Right lung (tissue), 5 donors: ENCODE measurements around the gene DCAF4. TPM values are rescaled to one million over a fixed set of nuclear protein-coding genes. Genes with fewer than 3 reads are reported as not detected.
A peak's percentile ranks its signal among the peaks of the same experiment; 100 is the strongest.

Experiments
- DNase-seq, 2 donors: peaks; one replicate each; pipeline ENCODE4 v3.0.0-alpha.2; 2013
- polyA plus RNA-seq, 5 donors: library from polyadenylated mRNA; unstranded; fragments of 120-200 nt; gene quantifications; one replicate each; pipeline versions ENCODE4 v1.2.1 to v1.2.3, GENCODE V29; 2013; ENCODE audit warnings: inconsistent platforms in 1 of 5, low replicate concordance in 1 of 5; ENCODE audit not compliant: insufficient read length in 5 of 5, insufficient read depth in 1 of 5

Gene DCAF4
- polyA plus RNA-seq, 5 donors = 17.0 to 27.0 (median 17.6) TPM

DNA sequence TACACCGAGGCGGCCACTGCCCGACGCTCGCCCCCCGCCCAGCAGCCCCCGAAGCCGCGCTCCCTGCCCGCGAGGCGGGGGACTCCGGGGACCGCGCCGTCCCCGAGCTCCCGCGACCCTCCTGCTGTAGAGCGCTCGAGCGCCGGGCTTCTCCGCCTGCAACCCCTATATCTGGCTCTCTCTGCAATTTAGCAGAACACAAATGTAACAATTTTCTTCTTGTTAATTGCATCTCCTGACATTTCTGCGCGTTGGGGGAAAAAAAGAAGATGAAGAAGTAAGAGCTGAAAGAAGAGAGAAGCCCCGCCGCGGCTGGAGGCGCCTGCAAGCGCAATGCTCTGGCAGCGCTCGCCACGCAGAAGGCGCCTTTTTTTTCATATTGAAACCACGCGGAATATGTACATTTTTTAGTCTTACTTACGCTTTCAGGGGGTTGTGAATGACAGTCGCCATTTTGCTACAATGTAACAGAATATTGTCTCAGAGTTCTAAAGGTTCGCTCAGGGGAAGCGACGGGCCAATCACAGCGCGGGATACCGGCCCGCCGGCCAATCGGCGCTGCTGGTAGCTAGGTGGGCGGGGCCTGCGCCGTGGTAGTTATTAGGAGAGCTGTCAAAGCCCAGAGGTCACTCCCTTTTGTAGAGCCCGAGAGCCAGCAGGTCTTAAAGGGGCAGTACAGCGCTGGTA lies 32.5 kb upstream of the DCAF4 start, which contains the start of gene DPF3:
TSS of gene DPF3 (minus strand) at position 466 of the 687 bp plus-strand sequence. CDS start at position 453, 13 bp downstream.
- peak; percentile 87 to 91 for DNase-seq

DNA sequence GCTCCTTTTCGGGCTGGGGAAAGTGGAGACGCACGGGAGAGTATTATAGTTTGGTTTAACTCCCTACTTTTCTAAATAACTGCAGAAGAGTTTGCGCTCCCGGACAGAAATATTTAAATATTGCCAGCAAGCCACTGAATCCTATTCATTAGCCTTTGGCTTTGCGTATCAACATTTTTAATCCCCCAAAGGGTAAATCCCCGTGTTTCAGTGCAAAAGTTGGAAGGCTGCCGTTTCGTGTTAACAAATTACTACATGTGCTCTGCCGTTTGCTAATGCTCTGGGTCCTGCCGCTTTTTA lies 32.0 kb upstream of the DCAF4 start:
- no peak for DNase-seq

- DNase-seq = no peak
Measured at GRCh38 chr14:72894623-72895378, 31.5 kb upstream of the DCAF4 start.

- no peak for DNase-seq
Measured at GRCh38 chr14:72898448-72898847, 27.8 kb upstream of the DCAF4 start.

- no peak for DNase-seq
Measured at GRCh38 chr14:72901361-72901760, 24.9 kb upstream of the DCAF4 start.

GRCh38 chr14:72902801-72903530 lies 23.3 kb upstream of the DCAF4 start:
- DNase-seq = no peak

GRCh38 chr14:72903716-72904115 lies 22.5 kb upstream of the DCAF4 start:
- no peak for DNase-seq

- DNase-seq = no peak
Measured at GRCh38 chr14:72904218-72904617, 22.0 kb upstream of the DCAF4 start.

- DNase-seq = peak; percentile 66 to 79
Measured at GRCh38 chr14:72904840-72905561, 21.3 kb upstream of the DCAF4 start.

DNA sequence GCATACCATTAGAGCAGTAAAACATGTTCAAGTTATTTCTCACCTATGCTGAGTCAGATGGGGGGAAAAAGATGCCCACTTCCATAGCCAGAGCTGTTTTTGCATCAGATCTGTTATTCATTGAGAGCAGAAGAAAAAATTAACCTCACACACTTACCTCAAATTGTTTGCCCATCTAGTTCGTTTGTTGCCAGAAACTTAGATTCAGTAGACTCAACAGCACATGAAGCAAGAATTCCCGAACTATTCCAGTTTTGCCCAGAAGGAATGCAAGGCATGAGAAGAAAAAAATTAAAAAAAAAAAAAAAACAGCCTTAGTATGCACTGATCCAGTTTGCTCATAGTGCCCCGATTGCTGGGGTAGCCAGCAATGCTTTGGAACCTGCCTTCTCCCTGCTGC lies 19.9 kb upstream of the DCAF4 start:
- no peak for DNase-seq

GRCh38 chr14:72906879-72907278 lies 19.4 kb upstream of the DCAF4 start:
- DNase-seq = no peak

DNA sequence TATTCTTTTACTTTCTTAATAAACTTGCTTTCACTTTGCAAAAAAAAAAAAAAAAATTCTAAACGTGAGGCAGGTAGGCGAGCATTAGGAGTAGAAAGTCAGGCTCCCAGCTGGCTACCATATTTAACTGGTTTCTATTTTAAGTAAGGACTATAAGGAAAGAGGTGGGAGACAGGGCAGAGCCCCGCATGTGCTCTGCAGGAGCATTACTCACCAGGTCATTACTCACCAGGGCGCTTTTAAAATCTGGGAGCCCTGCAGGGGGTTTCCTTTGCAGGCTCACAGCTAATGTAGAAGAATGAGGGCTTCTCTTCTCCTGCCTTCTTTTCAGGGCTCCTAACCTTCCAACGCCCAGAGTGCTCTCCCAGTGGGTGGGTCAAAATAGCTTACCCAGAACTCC lies 18.4 kb upstream of the DCAF4 start:
- DNase-seq = no peak

GRCh38 chr14:72909163-72909562 lies 17.1 kb upstream of the DCAF4 start:
- DNase-seq = no peak

DNA sequence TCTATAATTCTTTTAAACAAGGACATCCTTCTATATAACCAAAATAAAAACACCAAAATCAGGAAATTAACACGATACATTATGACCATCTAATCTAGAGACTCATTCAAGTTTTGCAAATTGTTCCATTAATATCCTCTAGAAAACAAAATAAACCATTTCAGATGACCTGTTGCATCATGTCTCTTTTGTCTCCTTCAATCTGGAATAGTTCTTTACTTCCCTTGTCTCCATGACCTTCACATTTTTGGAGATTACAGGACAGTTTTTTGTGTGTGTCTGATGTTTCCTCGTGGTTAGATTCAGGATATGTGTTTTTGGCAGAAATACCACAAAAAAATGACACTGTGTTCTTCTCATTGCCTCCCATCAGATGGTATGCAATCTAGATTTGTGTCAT lies 12.5 kb upstream of the DCAF4 start:
- DNase-seq = no peak

- no peak for DNase-seq
Measured at GRCh38 chr14:72916174-72916573, 10.1 kb upstream of the DCAF4 start.

DNA sequence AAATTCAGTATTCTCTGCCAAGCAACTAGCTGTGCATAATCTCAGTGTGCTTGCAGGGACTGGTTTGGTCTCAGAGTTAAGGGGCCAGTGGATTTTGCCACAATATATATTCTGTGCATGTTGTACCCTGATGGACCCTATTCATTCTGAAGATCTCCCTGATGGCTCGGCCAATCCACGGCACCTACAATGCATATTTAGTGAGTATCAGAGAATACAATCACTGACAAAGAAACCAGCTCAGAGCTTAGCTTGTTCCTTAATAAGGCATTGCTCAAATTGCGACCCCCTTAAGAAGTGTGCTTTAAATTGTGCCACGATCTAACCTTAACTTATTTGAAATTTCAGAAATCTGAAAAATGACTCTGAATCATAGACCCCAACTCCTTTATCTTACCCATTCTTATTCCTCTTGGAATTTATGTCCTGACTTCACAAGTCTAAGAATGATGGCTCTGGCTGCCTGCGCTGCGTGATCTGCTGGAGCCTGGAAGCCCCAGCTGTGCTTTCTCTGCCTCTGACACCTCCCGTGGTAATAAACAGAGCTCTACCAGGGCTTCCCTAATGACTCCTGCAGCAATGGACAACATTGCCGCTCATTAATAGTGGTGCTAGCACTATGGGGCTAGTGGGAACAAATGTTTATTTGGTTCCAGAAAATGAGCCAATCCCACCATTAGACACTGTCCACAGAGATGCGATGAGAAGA lies 9.0 kb upstream of the DCAF4 start:
- DNase-seq = no peak

DNA sequence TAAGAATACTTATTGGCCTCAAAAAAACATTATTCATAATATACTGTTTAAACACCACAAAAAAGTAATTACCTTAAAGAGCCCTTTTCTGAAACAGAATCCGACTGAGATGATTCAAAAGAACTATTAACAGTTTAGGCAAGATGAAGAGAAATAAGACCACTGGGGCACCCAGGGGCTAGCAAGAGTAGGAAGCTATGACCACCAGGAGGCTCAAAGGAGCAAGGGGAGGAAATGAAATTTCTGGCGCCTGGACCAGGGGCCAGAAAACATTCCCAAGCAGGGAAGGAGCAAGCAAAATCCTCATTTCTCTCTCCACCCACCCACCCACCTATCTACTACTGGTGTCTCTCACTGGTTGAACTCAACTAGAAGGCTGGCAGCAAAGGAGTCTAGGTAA lies 6.3 kb upstream of the DCAF4 start:
- no peak for DNase-seq

DNA sequence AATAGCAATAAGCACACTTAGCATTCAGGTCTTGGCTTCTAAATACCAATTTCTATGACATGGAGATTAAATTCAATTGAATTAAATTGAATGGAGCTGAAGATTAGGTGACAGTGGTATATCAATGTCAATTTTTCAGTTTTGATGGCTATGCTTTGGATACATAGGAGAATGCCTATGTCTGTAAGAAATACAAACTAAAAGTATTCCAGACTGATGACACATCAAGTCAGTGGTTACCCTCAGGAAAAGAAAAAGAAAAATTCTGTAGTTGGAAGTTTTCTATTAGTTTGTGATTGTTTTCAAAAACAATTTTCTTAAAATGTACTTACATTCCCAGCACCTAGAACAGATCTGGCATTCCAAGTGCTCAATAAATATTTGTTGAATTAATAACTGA lies 4.9 kb upstream of the DCAF4 start:
- DNase-seq = no peak

DNA sequence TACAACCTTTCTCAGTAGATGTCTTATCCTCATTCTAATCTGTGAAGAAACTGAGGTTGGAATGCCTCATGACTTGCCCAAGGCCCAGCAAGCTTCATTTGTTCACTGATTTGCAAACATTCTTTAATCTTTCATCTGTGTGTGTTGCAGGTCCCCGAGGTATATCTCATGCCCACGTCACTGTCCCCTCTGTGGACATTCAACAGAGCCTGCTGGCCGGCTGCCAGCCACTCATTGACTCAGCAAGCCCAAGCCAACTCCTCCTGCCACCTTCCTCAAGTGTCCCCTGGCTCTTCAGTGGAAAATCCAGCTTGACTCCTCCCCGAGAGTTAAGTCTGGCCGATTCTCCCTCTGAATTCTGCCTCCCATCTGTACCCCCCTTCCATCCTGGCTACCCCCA lies 1.9 kb upstream of the DCAF4 start:
- peak in 1 of 2 donors; percentile 45 for DNase-seq

GRCh38 chr14:72925171-72925759 lies 999 bp upstream of the DCAF4 start:
- peak in 1 of 2 donors; percentile 29 for DNase-seq

- no peak for DNase-seq
Measured at GRCh38 chr14:72925815-72926291, 411 bp upstream of the DCAF4 start.
